GM13977 (cell line): Measurements from ENCODE around the gene STK24.

Experiments used
- DNase-seq: peaks from one replicate; pipeline ENCODE4 v3.0.0; 2012; ENCODE audit warnings: low spot score
- in situ Hi-C: fragments of 300-500 bp; cut with MboI; formaldehyde crosslinking; loops from one replicate; pipeline ENCODE4 v1.12.0; 2022; ENCODE audit warnings: low sequenced_read_pairs, low pct_unique_long_range_greater_than_20kb, mixed read lengths, inconsistent platforms; ENCODE audit not compliant: unreplicated experiment
- TF ChIP-seq, protein P1 (sequence below): IDR thresholded peaks from 2 replicates; pipeline ENCODE4 v1.5.1; 2012; ENCODE audit warnings: mild to moderate bottlenecking, control low read depth; ENCODE audit not compliant: insufficient read depth; ENCODE audit errors: extremely low read depth, missing control alignments

STK24 gene

DNA sequence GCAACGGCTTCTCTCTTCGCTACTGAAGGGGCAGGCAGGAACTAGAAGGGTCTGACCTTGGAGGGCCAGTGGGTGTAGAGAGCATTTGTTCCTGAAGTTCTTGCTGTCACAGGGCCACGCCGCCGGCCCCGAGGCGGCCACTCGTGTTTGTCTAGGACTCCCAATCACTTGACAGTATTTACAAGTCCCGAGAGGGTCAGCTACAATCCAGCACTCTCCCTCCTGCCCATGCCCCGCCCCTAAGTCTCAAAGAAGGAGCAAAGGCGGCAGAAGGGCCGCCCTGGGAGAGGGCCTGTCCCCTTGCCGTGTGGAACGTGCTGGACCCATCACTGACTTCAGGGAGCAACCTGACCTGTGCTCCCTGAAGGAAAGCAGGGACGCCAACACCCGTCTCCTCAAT is 118.5 kb downstream of the STK24 start:
- in situ Hi-C loops = no loop called here
- DNase-seq = no peak
- TF ChIP-seq, protein P1, sequence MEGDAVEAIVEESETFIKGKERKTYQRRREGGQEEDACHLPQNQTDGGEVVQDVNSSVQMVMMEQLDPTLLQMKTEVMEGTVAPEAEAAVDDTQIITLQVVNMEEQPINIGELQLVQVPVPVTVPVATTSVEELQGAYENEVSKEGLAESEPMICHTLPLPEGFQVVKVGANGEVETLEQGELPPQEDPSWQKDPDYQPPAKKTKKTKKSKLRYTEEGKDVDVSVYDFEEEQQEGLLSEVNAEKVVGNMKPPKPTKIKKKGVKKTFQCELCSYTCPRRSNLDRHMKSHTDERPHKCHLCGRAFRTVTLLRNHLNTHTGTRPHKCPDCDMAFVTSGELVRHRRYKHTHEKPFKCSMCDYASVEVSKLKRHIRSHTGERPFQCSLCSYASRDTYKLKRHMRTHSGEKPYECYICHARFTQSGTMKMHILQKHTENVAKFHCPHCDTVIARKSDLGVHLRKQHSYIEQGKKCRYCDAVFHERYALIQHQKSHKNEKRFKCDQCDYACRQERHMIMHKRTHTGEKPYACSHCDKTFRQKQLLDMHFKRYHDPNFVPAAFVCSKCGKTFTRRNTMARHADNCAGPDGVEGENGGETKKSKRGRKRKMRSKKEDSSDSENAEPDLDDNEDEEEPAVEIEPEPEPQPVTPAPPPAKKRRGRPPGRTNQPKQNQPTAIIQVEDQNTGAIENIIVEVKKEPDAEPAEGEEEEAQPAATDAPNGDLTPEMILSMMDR = no peak

DNA sequence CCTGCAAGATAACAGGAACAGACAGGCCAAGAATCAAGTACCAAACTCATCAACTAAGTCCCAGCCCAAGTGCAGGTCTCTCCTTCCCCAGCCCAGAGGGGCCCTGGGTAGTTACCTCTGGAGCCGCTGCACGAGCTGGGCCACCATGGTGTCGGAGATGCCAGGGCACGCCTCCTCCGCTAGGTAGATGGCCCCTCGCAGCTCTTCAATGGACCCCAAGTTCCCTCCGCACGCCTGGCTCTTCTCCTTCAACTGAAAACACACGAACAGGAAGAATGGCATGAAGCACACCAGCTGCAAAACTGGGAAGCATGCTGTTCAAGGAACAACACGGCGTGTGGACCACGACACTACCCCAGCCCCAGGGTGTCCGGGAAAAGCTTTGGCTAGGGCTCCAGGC is 119.9 kb downstream of the STK24 start:
- in situ Hi-C loops = no loop called here

GRCh38 chr13:98456413-98456845 is 120.5 kb downstream of the STK24 start:
- in situ Hi-C loops = no loop called here
- TF ChIP-seq, protein P1 = no peak
- no peak for DNase-seq

More for the DNA sequence above, 119.9 kb downstream of the STK24 start:
- DNase-seq = no peak
- TF ChIP-seq, protein P1 = no peak

- TF ChIP-seq, protein P1 = no peak
- DNase-seq = no peak
- in situ Hi-C loops = no loop called here
These were observed 122.5 kb downstream of the STK24 start for GRCh38 chr13:98454389-98454881.

GRCh38 chr13:98452851-98453843 is 123.8 kb downstream of the STK24 start:
- in situ Hi-C loops = no loop called here
- TF ChIP-seq, protein P1 = no peak

DNA sequence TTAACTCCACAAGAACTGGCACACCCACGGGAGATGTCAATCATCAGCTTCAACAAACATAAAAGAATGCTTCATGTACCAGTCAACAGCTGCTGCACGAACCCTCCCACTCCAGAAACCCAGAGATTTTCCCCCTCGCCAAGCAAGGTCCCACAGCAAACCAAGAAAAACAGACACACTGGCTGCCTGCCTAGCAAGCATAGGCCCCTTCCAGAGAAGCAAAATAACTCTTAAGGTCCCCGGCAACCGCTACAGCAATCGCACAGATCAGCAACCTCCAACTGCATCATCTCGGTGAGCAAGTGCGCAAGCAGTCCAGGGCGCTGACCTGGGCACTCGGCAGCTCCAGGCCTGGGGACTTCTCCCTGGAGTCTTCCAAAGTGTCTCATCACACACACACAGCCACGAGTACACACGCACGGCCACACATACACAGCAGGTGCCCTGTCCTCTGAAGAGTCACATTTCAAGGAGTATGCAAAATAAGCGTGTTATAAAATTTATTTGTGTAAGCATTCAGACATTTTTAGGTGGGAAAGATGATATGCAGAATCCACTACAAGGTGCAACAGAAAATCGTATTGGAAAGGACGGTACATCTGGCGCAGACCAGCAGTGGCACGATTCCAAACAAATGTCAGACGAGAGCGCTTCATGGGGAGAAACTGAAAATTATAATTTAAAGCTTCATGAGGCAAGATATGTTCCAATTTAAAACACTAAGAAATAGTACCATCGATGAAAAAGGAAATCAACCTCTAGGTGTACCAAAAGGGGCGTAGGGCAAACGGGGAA is 125.0 kb downstream of the STK24 start:
- TF ChIP-seq, protein P1 = no peak
- DNase-seq = no peak
- in situ Hi-C loops = no loop called here

More at GRCh38 chr13:98452851-98453843, 123.8 kb downstream of the STK24 start:
- DNase-seq = no peak
